RPMI7951 (cell line): ENCODE results near the gene COX7A2L. TPM values are rescaled to one million over a fixed set of nuclear protein-coding genes. Genes with fewer than 3 reads are reported as not detected.

Experiments used
- DNase-seq: peaks from one replicate; pipeline ENCODE4 v3.0.0-alpha.2; 2012; ENCODE audit warnings: low read depth
- total RNA-seq: library from RNA; depleted of rRNA; stranded (reverse); fragments of >200 nt; shearing (Covaris generic); gene quantifications from 2 replicates; pipeline ENCODE4 v1.2.3, GENCODE V29; 2014; rRNA removed

The COX7A2L gene
- total RNA-seq, 1 experiment from 2014 or later: 188 TPM

DNA sequence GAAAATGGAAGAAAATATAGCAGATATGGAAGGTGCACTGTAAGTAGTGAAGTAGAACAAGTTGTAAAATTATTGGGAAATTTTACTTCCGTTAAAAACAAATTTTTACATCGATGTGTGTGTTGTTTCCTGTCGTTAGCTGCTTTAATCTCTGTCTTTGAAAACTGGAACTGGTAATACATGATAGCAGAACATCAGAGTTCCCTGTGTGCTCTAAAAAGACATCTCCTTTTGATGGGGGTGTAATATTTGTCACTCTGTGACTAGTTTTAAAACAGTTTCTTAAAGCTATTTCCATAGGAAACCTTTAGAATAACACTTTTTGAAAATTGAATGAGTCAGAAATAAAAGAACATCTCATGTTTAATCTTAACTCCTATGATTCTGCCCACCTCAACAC, 43.5 kb downstream of the COX7A2L start:
- no peak for DNase-seq

DNA sequence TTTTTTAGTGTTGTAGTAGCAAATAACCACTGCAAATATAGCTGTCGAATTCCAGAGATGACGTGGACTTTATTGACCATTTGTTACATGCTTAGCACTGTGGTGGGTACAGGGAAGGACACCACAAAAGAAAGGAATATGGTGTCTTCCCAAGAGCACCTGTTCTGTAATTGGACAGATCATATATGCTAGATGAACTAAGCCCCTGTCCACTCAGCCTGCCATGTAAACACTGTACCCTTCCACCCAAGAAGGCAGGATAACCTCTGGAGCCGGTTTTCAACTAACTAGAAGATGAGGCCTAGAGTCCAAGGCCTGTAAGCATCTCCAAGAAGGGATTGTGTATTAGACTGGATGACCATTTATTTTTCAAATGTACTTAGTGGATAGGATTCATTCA, 44.1 kb downstream of the COX7A2L start:
- DNase-seq: no peak

DNA sequence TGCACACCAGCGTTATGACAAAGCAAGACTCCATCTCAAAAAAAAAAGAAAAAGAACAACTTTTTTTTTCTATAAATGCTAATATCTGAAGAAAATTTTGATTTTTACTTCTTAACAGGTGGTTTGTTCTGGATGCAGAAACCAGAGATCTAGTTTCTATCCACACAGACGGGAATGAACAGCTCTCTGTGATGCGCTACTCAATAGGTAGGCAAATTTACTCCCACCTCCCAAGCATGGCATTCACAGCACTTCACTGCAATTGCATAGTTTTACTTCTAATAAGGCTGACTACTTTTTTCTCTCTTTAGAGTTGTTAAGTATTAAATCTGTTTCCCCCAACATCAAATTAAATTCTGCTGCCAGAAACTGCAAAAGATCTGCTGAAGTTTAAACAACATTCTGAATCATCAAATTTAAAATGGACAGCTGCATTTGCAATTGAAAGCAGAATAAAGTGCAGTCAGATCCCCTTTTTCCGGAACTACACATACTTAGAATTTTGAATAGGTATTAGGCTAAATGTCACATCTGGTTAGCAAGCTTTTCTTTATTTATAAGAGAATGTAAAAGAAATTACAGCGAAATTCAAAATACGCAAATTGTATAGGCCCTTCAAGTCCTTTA, 45.1 kb downstream of the COX7A2L start:
- DNase-seq: no peak

- DNase-seq: peak; percentile 77
These were observed 46.0 kb downstream of the COX7A2L start for GRCh38 chr2:42314892-42315468.

- DNase-seq: no peak
These were observed 48.9 kb downstream of the COX7A2L start for GRCh38 chr2:42312106-42312505.

GRCh38 chr2:42310007-42310515, 51.0 kb downstream of the COX7A2L start:
- DNase-seq: no peak

DNA sequence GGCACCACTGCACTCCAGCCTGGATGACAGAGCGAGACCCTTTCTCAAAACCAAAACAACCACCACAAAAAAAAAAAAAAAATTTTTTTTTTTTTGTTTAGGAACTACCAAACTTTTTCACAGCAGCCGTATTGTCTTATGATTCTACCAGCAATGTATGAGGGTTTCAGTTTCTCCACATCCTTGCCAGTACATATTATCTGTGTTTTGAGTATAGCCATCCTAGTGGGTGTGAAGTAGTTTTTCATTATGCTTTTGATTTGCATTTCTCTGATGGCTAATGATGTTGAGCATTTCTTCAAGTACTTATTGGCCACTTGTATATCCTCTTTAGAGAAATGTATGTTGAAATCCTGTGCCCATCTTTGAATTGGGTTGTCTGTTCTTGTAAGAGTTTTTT, 51.7 kb downstream of the COX7A2L start:
- DNase-seq: no peak

DNA sequence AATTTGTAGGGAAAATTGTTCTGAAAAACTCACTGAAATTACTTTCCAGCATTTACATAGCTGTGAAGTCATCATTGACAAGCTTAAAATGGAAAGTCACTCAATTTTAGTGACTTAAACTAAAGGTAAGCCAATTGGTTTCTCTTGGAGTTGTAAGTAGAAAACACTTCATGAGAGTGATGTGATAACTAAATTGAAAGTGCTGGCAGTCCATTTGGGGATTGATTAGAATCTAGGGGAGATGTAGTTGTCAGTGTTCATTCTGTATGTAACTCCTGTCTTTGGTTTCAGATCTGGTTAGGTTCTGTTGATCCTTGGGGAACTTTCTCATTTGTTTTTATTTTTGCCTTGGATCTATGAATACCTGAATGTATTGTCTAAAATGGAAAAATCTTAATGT, 53.8 kb downstream of the COX7A2L start:
- DNase-seq: no peak

GRCh38 chr2:42304059-42304713, 56.8 kb downstream of the COX7A2L start:
- no peak for DNase-seq

GRCh38 chr2:42303252-42303651, 57.8 kb downstream of the COX7A2L start:
- DNase-seq: no peak

DNA sequence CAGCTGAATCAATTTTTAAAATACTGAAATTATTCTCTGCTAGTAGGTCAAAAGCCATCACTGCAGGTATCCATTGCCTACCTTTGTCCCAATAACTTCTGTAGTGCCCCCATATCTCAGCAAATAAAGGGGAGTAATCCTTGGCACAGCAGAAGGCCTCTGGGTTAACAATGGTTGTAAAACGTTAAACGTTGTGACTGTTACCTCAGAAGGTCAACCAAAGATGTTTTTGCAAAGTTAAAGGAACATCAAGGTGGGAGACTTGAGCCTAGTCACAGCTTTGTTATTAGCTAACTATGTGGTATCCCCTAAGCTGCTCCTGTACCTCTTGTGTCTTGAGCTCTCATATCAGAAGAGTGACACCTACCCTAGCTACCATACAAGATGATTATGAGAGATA, 60.5 kb downstream of the COX7A2L start:
- DNase-seq: no peak

Other genes with a start within 250 kb of the COX7A2L start
- gene EML4, start 191.9 kb downstream of the COX7A2L start, total RNA-seq: 30.8 and 37.1 TPM in 2 replicates
- under 0.01 and 0.29 TPM in 2 replicates for gene KCNG3, start 132.8 kb upstream of the COX7A2L start, total RNA-seq
- gene MTA3, start 207.4 kb upstream of the COX7A2L start, total RNA-seq: 22.9 and 28.0 TPM in 2 replicates